Measurements from ENCODE around the gene NCOA5. TPM values are rescaled to one million over a fixed set of nuclear protein-coding genes. Genes with fewer than 3 reads are reported as not detected.

The NCOA5 gene
- total RNA-seq, 1 experiment from 2014 or later, result 16.5 TPM

DNA sequence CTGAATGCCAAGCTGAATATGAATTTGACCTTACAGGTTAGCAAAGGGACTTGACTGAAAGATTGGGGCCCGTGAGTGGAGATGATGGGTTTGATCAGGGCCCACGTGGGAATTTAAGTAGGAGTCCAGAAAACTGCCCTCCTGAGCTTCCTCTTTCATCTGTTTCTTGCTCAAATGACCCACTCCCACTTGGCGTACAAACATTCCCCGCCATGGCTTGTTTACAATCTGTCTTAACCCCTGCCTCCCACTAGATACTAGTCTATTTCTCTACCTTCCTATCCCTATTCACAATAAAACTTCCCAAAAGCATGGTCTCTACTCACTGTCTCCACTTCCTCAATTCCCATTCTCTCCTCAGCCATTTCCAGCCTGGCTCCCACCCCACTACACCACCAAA lies 71.7 kb downstream of the NCOA5 start (continued):
- TF ChIP-seq ZNF232 (CRISPR knock-in tag; IDR thresholded peaks at IDR 0.05) (no peak), USF1 (CRISPR knock-in tag; IDR thresholded peaks at IDR 0.05) (no peak)

DNA sequence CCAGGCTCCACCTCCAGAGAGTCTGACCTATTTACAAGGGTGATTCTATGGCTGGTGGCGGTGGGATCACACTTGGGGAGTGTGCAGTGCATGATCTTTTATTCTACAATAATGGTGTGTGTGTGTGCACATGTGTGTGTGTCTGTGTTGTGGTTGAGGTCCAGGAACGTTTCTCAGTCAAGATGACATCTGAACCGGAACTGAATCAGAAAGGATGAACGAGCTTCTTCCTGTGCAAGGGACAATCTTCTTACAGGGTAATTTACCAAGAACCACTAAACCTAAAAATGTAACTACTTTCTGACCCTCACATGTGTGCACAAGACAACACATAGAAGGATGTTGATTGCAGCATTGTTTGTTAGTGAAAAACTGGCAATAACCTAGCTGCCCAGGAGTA lies 72.5 kb downstream of the NCOA5 start:
- ChIA-PET CTCF (interaction anchor here (1.8 kb wide), 1 partner anchor 30 kb away, joined by 6 read pairs; no protein-coding TSS in a partner anchor), POLR2A (no interaction called here)
- ATAC-seq (no peak), DNase-seq (ENCODE audit: low spot score) (no peak)
- Mint-ChIP-seq H3K27ac (no peak overlapping the region), H3K9me3 (no peaks in the 10 kb centered on the region), H3K36me3 (no peaks in the 10 kb centered on the region), H3K4me1 (peaks cover 22% of the 10 kb centered on the region), H3K4me3 (no peak overlapping the region), H3K27me3 (ENCODE audit: low read depth) (peaks cover 18% of the 10 kb centered on the region)
- no peak for TF ChIP-seq USF2 (CRISPR knock-in tag; IDR thresholded peaks at IDR 0.05)

DNA sequence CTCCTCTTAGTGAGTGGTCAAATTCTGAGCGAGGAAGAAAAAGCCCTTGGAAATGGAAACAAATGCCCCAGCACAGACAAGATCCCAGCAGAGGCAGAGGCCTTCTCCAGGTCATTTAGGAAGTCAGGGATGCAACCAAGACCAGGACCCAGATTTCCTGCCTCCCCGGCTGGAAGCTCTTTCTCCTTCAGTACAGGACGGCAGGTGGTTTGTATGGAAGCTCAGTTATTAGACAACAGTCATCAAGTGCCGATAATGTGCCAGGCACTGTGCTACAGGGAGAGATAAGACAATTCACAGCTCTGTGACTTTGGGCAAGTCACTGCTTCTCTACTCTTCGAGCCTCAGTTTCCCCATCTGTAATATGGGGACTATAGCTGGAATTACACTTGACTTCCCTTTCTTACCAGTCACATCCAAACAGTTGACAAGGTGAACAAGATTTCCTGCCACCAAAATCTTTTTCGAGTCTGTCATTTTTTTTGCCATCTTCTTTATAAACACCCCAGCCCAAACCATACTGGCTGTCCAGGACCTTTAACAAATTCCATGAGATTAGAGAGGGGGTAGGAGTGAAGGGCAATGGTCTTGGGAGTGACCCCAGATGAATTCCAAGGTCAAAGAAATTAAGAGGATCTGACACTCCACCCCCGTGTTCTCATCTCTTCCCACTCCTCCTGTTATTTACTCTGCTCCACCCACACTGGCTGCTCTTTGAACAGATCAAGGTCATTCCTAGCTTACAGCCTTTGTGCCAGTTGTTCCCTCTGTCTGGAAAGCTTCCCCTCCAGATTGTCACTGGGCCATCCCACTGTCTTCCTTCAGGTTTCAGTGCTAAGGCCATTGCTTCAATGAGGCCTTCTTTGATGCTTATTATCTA lies 75.0 kb downstream of the NCOA5 start:
- H3K27me3 Mint-ChIP-seq (ENCODE audit: low read depth), result peaks cover 28% of the 10 kb centered on the region
- peak overlapping the region; percentile 57 for H3K4me3 Mint-ChIP-seq
- CTCF ChIA-PET, result interaction anchor here (0.6 to 6.2 kb wide), 28 partner anchors 8 to 641 kb away, joined by 3 to 235 read pairs (median 5); partner anchors contain the start of genes CD40, PCIF1 and SLC12A5
- no peaks in the 10 kb centered on the region for H3K36me3 Mint-ChIP-seq
- POLR2A ChIA-PET, result interaction anchor here (1.8 kb wide), 1 partner anchor 44 kb away, joined by 4 read pairs; no protein-coding TSS in a partner anchor
- peaks cover 31% of the 10 kb centered on the region for H3K4me1 Mint-ChIP-seq
- DNase-seq (ENCODE audit: low spot score), result no peak
- ATAC-seq, result no peak
- no peak overlapping the region; the same call in 1 of the 2 replicates for H3K27ac Mint-ChIP-seq
- H3K9me3 Mint-ChIP-seq, result peaks cover 3% of the 10 kb centered on the region; the same call in 1 of the 2 replicates
- TF ChIP-seq ARID4B (CRISPR knock-in tag; IDR thresholded peaks at IDR 0.05; ENCODE audit: borderline replicate concordance) (no peak), HMGXB4 (CRISPR knock-in tag; IDR thresholded peaks at IDR 0.05) (no peak), ZNF416 (CRISPR knock-in tag; IDR thresholded peaks at IDR 0.05) (no peak), ZNF423 (CRISPR knock-in tag; IDR thresholded peaks at IDR 0.05) (no peak), FOXP1 (CRISPR knock-in tag; IDR thresholded peaks at IDR 0.05; ENCODE audit: borderline replicate concordance) (no peak), USF1 (CRISPR knock-in tag; IDR thresholded peaks at IDR 0.05) (no peak), ZNF425 (CRISPR knock-in tag; conservative IDR thresholded peaks at IDR 0.05) (no peak), ZNF232 (CRISPR knock-in tag; IDR thresholded peaks at IDR 0.05) (no peak), ETV6 (CRISPR knock-in tag; IDR thresholded peaks at IDR 0.05) (no peak), CDX4 (CRISPR knock-in tag; IDR thresholded peaks at IDR 0.05; ENCODE audit: borderline replicate concordance) (no peak), RELA (CRISPR knock-in tag; IDR thresholded peaks at IDR 0.05; ENCODE audit: borderline replicate concordance) (no peak), ZSCAN18 (CRISPR knock-in tag; IDR thresholded peaks at IDR 0.05) (no peak), ZNF138 (CRISPR knock-in tag; conservative IDR thresholded peaks at IDR 0.05) (no peak)
- TF ChIP-seq, protein P1, sequence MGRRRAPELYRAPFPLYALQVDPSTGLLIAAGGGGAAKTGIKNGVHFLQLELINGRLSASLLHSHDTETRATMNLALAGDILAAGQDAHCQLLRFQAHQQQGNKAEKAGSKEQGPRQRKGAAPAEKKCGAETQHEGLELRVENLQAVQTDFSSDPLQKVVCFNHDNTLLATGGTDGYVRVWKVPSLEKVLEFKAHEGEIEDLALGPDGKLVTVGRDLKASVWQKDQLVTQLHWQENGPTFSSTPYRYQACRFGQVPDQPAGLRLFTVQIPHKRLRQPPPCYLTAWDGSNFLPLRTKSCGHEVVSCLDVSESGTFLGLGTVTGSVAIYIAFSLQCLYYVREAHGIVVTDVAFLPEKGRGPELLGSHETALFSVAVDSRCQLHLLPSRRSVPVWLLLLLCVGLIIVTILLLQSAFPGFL (CRISPR knock-in tag; IDR thresholded peaks at IDR 0.05; ENCODE audit: borderline replicate concordance), result no peak
